GM19239 (cell line): ENCODE measurements around the gene YPEL2.
"Not testable (repeated sequence)": the region's sequence is repeated elsewhere in the genome, so short reads cannot be mapped to it uniquely, and the experiment has no call there.

ENCODE experiments used
- DNase-seq: peaks from one replicate; pipeline ENCODE4 v3.0.0; 2011; ENCODE audit warnings: low spot score; ENCODE audit not compliant: insufficient read length
- FAIRE-seq: peaks from 2 replicates; lab custom pipeline; 2011; peaks lifted over from hg19 to GRCh38; lab: Jason Lieb, UNC

YPEL2 gene

GRCh38 chr17:59399914-59400313 lies 68.5 kb downstream of the YPEL2 start:
- DNase-seq: no peak
- no peak for FAIRE-seq

DNA sequence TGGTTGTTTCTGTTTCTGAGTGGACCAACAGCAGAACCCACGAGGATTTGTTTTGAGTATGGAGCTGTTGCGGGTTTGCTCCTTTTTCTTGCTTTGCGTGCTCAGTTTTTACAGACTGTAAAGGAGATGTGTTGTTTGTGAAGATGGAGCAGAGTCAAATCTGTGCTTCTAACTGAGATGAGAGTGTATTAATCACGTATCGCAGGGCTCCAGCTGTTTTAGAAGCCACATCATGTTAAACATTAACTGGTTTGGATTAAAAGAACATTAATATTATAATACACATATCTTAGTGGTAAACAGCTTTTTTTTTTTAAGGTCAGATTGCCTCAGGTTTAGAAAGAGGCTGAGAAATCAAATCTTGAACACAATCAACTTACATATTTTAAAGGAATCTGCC lies 69.4 kb downstream of the YPEL2 start:
- DNase-seq: no peak
- no peak for FAIRE-seq

- FAIRE-seq (no peak), DNase-seq (no peak)
These were observed 69.8 kb downstream of the YPEL2 start for GRCh38 chr17:59401274-59401673.

DNA sequence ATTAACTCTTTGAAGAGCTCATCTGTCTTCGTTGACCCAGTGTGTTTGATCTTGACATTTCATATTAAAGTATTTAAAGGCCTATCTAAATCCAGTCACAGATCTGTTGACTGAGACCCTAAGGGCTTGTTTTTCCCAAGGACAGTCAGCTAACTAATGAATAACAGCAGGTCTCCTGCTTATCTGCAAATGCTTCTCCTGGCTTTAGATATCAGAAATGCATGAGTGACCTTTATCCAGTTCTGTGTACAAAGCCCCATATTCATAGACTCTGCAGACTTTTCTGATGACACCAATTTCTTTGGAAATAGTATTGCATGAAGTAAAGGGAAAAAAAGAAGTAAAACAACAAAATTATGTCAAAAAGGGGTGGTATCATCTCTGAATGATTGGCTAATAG lies 70.3 kb downstream of the YPEL2 start:
- DNase-seq (no peak), FAIRE-seq (no peak)

DNA sequence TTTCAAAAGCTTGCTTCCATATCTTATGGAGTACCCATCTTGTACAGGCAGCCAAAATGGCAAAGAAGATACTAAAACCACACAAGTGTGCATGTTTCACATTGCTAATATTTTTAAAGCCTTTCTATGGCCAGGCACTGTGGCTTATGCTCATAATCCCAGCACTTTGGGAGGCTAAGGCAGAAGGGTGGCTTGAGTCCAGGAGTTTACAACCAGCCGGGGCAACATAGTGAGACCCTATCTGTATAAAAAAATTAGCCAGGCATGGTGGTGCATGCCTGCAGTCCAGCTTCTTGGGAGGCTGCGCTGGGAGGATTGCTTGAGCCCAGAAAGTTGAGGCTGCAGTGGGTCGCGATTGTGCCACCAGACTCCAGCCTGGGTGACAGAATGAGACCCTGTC lies 71.3 kb downstream of the YPEL2 start:
- FAIRE-seq: no peak
- no peak for DNase-seq

GRCh38 chr17:59404471-59404870 lies 73.0 kb downstream of the YPEL2 start:
- FAIRE-seq: no peak

GRCh38 chr17:59405944-59406705 lies 74.7 kb downstream of the YPEL2 start:
- DNase-seq: no peak
- no peak for FAIRE-seq

More at GRCh38 chr17:59404471-59404870, 73.0 kb downstream of the YPEL2 start:
- no peak for DNase-seq

GRCh38 chr17:59406808-59407381 lies 75.4 kb downstream of the YPEL2 start:
- DNase-seq (no peak), FAIRE-seq (no peak)

DNA sequence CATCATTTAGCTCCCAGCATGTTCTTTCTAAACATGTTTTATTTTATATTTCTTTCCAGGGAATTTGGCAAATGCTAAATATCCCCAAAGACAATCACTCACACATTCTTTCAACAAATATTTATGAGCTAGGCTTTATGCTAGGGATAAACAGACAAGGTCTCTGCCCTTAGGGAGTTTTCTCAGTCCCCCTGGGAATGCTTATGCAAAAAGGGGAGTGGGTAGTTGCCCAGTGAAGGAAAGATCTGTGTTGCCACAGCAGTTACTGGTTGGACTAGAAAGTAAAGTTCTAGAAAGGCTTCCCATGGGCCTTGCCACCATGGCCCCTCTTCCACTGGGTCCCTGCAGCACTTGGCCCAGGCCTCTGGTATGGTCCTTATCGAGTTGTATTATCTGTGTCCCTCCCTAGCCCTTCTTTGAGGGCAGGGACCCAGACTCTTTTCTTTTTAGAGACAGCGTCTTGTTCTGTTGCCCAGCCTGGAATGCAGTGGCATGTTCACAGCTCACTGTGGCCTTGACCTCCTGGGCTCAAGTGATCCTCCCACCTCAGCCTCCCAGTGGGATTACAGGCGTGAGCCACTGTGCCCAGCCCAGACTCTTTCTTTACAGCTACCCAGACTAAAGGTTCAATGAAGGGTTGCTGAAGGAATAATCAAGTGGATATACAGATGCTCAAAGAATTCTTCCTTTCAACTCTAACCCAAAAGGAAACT lies 78.0 kb downstream of the YPEL2 start:
- no peak for DNase-seq
- FAIRE-seq: no peak

- no peak for FAIRE-seq
- no peak for DNase-seq
These were observed 78.6 kb downstream of the YPEL2 start for GRCh38 chr17:59410049-59410437.

- not testable (repeated sequence) for DNase-seq, FAIRE-seq
These were observed 81.0 kb downstream of the YPEL2 start for GRCh38 chr17:59412431-59412830.

DNA sequence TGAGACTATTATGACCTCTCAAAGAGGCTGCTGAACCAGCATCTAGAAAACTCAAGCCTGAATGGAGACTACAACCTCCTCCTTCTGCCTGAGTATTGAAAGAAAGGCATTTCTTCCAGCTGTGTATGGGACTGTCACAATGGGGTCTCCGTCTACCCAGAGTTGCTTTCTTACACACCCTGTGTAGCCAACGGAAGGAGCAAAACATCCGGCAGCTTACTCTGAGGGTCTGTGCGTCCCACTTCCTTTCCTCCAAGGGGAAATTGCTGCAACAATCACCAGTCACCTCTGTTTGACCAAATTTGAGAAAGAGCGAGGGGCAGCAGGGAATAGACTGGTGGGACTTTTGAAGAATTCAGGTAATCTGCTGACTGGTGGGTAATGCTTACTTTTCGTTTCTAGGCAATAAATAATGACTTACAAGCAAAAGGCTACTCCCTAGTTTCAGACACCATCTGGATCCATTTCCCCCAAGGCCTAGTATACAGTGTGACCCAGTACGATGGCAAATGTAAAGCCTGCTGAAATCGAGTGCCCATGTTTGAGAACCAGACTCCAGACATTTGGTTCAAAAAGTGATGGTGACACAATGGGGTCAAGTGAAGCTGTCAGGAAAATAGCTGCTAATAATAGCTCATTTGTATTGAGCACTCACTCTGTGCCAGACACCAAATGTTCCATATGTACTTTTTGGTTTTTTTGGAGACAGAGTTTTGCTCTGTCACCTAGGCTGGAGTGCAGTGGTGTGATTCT lies 81.7 kb downstream of the YPEL2 start:
- no peak for DNase-seq
- no peak for FAIRE-seq

DNA sequence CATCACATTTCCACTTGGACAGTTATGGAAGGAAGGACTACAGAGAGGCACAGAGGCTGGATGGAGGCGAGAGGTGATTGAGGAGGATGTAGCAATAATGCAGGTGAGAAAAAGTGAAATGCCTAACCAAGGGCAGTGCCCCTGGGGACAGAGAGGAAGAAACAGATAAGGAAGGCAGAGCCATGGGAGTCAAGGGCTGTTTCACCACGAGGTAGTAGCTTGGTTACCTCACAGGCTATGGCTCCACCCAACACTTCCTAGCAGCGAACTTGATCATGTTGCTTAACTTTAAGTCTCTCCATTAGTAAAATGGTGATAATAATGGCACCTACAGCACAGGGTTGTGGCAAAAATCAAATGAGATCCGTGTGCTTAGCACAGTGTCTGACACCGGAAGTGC lies 83.9 kb downstream of the YPEL2 start:
- FAIRE-seq (no peak), DNase-seq (no peak)

- no peak for DNase-seq
- FAIRE-seq: no peak
These were observed 84.7 kb downstream of the YPEL2 start for GRCh38 chr17:59416184-59416583.

DNA sequence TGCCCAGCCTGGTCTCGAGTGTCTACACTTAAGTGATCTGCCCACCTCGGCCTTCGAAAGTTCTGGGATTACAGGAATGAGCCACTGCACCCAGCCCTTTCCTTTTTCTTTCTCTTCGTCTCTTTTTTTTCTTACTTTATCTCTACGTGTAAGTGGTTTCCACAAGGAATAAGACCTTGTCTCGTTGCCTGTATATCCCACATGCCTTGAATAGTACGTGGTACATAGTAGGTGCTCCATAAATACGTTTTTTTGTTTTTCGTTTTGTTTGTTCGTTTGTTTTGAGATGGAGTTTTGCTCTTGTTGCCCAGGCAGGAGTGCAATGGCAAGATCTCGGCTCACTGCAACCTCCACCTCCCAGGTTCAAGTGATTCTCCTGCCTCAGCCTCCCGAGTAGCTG lies 86.0 kb downstream of the YPEL2 start:
- DNase-seq (no peak), FAIRE-seq (no peak)

GRCh38 chr17:59418732-59419166 lies 87.3 kb downstream of the YPEL2 start:
- no peak for FAIRE-seq
- no peak for DNase-seq

GRCh38 chr17:59420901-59421300 lies 89.4 kb downstream of the YPEL2 start:
- FAIRE-seq (no peak), DNase-seq (no peak)

DNA sequence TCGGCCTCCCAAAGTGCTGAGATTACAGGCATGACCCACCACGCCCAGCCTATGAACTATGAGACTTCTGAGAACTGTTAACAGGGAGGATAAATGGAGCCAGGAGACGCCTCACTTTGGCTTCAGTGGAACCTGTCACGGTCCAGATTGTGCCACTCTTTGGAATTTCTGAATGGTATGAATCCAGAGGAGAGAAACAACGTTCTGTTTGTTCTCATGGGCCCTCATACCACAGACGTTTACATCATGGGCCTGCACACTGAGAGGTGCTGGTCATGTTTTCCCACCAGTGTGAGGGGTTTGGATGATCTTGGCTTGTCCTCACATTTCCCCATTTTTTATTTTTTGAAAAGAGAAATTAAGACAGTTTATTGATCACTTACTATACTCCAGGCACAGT lies 90.3 kb downstream of the YPEL2 start:
- FAIRE-seq (no peak), DNase-seq (no peak)

- no peak for FAIRE-seq
- DNase-seq: no peak
These were observed 91.8 kb downstream of the YPEL2 start for GRCh38 chr17:59423137-59423724.

DNA sequence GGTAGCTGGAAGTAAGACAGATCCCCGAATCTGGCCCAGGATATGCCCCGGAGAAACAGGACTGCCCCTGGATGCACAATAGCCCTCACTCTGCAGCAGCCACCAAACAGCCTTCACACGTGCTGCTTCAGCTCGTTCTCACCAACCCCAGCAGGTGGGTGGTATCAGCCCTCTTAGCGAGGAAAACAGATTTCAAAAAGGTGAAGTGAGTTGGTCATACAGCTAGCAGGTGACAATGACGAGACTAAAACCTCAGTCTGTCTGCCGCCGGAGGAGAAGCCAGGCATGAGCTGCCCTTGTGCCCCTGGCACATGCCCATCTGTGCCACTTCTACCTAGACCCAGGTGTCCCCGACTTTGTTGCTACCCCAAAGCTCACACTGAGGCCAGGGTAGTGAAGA lies 92.4 kb downstream of the YPEL2 start:
- DNase-seq: no peak
- FAIRE-seq: no peak
